Measurements from ENCODE around the gene AGAP9.
"Not testable (repeated sequence)": the region's sequence is repeated elsewhere in the genome, so short reads cannot be mapped to it uniquely, and the experiment has no call there.

The AGAP9 gene

DNA sequence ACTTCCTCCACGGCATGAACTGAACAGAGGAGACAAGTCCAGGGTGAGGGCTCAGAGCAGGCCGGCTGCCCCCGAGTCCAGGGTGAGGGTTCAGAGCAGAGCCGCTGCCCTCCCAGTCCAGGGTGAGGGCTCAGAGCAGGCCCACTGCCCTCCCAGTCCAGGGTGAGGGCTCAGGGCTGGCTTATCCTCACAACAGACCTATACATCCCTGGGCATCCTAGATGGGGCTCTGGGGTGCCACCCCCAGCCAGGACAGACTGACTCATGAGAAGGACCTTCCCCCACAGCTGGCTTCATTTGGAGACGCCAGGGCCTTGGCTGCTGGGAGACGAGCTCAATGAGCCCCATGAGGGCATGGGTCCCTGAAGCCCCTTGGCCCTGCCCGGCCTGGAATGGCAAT, 33.8 kb downstream of the AGAP9 start:
- DNase-seq (ENCODE audit: low read depth in 2 of 3, low spot score in 1 of 3): not testable (repeated sequence)

DNA sequence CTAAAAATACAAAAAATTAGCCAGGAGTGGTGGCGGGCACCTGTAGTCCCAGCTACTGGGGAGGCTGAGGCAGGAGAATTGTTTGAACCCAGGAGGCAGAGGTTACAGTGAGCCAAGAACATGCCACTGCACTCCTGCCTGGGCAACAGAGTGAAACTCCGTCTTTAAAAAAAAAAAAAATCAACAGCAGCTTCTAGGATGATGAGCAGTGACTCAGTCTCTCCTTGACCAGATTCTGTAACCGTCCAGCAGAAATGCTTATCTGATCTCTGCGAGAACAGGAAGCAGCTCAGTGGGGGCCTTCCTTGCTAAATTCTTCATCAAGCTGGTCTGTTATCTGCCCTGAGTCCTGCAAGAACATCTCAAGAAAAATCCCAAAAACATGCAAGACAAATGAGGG, 37.5 kb downstream of the AGAP9 start:
- DNase-seq (ENCODE audit: low read depth in 2 of 3, low spot score in 1 of 3): not testable (repeated sequence)

DNA sequence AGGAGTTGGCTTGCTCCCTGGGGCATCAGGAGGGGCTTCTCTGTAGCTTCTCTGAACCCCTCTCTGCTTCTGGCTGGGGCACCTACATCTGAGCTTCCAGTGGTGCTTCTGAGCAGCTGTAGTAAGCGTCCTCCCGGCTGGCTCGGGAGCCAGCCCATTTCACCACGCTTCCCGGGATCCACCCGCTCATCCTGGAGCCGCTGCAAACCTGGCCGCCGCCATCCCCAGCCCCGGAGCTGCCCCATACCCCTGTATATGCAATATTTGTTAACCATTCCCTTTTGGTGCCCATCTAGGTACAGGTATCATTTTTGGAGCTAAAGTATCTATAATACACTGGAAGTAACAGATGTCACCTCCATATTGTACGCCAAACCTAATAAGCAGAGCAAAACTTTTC, 38.7 kb downstream of the AGAP9 start:
- not testable (repeated sequence) for DNase-seq (ENCODE audit: low read depth in 2 of 3, low spot score in 1 of 3)

DNA sequence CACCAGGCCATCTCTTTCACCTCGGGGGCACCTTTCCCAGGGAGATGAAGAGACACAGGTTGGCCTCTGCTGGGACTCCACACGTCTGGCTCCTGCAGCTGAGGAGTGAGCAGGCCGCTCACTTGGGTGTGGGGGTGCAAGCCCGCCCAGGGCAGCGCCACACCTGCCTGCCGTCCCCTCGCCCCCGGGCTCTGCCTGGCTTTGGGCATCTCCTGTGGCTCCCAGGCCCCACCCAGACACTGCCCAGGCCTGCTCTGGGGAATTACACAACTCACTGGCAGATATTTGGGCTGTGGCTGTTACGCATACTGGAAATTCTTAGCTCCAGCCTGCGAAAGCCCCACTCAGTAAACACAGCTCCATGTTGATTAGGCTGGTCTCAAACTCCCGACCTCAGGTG, 39.5 kb downstream of the AGAP9 start, which contains the start of gene ANXA8:
ANXA8 (minus strand) TSS at position 193 of the 400 bp plus-strand sequence; CDS start at position 11, 182 bp downstream.
- DNase-seq (ENCODE audit: low read depth in 2 of 3, low spot score in 1 of 3): not testable (repeated sequence)

DNA sequence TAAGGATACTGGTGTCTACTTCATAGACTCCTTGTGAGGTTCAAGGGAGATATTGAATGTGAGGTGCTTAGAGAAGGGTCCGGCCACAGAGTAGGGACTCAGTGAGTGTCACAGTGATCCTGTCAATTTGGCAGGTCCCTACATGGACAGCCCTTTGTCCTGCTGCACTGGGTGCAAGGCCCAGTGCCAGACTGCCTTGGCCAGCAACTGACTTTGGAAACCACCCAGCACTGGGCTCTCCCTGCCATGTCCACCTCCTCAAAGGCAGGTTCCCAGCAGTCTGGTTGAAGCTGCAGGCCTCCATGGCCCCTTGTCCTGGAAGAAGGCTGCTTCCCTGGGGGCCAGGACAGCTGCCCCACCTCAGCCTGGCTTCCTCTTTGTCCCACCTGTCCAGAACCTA, 41.1 kb downstream of the AGAP9 start:
- not testable (repeated sequence) for DNase-seq (ENCODE audit: low read depth in 2 of 3, low spot score in 1 of 3)

DNA sequence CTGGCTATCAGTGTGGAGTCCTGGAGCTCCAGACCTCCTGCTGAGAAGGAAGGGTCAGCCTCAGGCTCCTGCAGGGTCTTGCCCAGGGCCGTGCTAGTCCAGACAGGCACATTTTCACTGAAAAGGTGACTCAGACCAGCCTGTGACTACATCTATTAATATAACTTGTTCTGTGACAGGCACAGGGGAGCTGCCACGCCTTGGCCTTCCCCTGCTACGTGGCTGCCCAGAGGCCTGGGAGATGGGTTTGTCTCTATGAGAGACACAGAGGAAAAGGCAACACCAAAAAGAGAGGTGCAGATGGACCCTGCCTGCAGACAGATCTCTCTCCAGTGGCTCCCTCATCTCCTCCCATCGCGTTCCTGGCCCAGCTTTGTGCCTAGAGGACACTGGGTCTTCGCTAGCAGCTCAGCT, 41.7 kb downstream of the AGAP9 start:
- DNase-seq (ENCODE audit: low read depth in 2 of 3, low spot score in 1 of 3): not testable (repeated sequence)

DNA sequence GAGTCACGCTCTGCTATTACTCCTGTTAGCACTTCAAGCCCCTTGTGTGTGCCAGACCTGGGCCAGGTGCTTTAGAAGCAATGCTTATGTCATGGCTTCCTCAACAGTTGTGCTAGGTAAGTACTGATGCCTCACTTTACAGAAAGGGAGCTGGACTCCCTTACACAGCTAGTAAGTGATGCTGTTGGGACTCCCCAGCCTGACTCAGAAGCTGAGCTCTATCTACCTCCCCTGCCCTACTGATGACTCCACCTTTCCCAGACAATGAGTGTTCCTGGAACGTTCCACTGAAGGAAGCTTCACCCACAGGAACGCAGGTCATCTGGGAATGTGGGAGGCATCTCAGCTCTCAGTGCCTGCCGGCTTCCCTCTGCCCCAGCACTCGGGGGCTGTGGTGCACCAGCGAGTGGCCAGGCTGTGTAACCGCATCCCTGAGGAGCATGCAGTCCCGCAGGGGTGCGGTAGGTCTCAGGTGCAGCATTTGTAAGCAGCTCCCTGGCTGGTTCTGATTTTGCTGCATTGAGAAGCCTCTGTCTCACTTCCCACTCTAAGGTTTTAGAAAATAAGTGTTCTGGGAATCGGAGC, 42.2 kb downstream of the AGAP9 start:
- not testable (repeated sequence) for DNase-seq (ENCODE audit: low read depth in 2 of 3, low spot score in 1 of 3)

DNA sequence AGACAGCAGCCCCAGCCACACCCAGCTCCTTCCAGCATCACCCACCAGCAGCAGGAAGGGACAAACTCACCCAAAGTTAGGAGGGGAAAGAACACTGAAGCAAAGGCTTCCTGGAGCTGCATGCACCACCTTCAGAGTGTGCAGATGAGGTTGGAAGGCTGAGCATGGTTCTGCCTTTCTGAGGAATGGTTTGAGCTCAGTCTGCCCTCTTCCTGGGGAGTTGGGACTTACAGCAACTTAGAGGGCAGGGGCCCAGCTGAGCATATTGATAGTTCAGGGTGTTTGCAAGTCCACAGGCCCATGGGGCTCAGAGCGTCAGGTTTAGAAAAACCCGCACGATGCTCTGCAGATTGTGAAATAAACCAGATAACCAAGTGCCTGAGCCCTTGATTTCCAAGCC, 43.3 kb downstream of the AGAP9 start:
- not testable (repeated sequence) for DNase-seq (ENCODE audit: low read depth in 2 of 3, low spot score in 1 of 3)

DNA sequence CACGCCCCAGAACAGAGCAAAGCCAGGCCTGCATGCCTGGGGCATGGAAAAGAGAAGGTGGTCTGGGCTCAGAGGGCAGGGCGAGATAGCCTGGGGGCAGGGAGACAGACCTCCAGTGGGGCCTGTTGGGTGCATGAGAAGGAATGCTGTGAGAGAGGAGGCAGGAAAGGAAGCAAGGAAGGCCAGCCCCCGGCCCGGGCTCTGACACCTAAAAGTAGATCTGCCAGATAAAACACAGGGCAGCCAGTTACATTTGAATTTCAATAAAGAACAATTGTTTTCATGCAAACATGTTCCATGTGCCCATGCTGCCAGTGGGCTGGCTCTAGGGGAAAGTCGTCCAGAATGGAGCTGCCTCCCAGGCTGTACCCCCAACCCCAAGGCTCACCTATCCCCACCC, 45.3 kb downstream of the AGAP9 start:
- DNase-seq (ENCODE audit: low read depth in 2 of 3, low spot score in 1 of 3): not testable (repeated sequence)

DNA sequence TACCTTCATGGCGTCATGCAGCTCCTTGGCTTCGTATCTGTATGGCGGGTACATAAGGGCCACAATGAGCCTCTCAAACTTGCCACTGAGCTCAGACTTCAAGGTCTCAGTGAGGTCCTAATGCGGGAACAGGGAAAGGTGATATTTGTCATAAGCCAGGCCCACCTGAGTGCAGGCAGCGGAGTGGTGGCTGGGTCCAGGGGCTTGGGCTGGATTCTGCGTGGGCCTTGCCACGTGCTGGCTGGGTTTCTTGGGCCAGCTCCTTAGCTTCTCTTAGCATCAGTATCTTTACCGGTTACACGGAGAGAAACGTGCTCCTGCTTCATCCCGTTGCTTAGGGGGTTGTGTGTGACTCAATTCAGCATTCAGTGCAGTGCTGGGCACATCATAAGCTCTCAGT, 46.4 kb downstream of the AGAP9 start:
- not testable (repeated sequence) for DNase-seq (ENCODE audit: low read depth in 2 of 3, low spot score in 1 of 3)

- DNase-seq (ENCODE audit: low read depth in 2 of 3, low spot score in 1 of 3): not testable (repeated sequence)
Observed at GRCh38 chr10:47475101-47475500, 48.3 kb downstream of the AGAP9 start.

DNA sequence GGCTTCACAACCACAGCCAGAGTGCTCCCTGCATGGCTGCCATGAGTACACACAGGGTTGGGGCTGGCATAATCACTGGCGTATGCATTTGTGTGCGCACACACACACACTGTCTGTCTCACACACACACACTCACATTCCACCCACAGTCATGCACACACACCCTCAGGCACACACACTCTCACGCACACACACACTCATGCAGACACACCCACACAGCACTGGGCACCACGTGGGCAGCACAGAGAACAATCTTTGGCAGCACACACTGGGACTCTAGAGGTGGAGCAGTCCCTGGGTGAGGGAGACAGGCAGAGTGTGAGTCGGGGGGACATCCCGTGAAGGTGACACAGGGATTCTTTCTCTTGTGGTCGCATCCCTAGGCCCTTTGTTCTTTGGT, 49.9 kb downstream of the AGAP9 start:
- not testable (repeated sequence) for DNase-seq (ENCODE audit: low read depth in 2 of 3, low spot score in 1 of 3)

DNA sequence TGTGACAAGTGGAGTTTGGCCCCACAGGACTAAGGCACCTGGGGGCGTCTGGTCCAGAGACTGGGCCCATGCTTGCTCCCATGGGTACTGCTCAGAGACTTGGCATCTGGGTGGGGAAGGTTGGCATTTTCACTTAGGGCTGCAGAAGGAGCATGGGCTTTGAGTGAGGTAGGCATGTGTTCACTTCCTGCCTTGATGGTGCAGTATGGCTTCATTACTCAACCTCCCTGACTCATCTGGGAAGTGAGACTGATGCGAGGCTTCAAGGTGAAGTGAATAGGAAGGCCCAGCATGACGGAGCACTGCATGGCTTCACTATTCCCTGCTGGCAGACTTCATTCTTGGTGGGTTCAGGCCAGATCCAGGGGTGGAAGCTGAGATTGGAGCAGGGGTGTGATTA, 50.8 kb downstream of the AGAP9 start:
- not testable (repeated sequence) for DNase-seq (ENCODE audit: low read depth in 2 of 3, low spot score in 1 of 3)

DNA sequence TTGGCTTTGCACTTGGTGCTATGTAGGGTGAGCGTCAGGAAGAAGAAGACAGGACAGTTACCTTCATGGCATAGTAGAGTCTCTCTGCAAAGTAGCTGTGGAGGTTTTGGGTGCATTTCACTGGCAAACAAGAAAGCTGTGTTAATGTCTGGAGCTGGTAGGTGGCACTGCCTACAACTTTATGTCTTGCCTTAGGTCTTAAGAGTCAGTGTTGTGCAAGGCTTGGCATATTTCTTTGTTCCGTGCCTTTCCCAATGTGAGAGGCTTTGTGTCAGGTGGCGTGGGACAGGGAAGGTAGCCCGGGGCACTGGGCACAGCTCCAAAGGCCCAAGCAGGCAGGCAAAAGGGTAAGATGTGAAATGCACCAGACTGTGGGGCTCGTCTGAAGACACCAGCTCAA, 51.4 kb downstream of the AGAP9 start:
- not testable (repeated sequence) for DNase-seq (ENCODE audit: low read depth in 2 of 3, low spot score in 1 of 3)

- not testable (repeated sequence) for DNase-seq (ENCODE audit: low read depth in 2 of 3, low spot score in 1 of 3)
Observed at GRCh38 chr10:47468731-47469528, 54.5 kb downstream of the AGAP9 start.

- DNase-seq (ENCODE audit: low read depth in 2 of 3, low spot score in 1 of 3): not testable (repeated sequence)
Observed at GRCh38 chr10:47467957-47468356, 55.5 kb downstream of the AGAP9 start.

GRCh38 chr10:47467458-47467857, 56.0 kb downstream of the AGAP9 start:
- not testable (repeated sequence) for DNase-seq (ENCODE audit: low read depth in 2 of 3, low spot score in 1 of 3)

DNA sequence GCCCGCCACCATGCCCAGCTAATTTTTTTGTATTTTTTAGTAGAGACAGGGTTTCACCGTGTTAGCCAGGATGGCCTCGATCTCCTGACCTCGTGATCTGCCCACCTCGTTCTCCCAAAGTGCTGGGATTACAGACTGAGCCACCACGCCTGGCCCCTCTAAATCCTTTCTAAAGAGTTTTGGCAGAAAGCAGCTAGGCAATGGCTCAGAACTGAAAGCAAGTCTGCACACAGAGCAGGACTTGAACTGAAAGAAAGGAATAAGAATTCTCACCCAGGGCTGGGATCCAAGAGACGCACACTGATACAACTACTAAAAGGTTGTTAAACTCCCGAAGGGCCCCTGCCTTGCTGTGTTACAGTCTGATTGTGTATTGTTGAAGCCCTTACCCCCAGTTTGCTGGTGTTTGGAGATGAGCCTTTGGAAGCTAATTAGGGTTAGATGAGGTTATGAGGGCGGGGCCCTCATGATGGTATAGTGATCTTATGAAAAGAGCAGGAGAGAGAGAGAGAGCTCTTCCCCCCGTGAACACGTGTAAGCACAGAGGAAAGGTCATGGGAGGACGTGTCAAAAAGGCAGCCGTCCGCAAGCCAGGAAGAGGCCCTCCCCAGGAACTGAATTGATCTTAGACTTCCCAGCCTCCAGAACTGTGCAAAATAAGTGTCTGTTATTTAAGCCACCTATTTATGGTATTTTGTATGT, 58.1 kb downstream of the AGAP9 start:
- DNase-seq (ENCODE audit: low read depth in 2 of 3, low spot score in 1 of 3): not testable (repeated sequence)

GRCh38 chr10:47462577-47463358, 60.7 kb downstream of the AGAP9 start:
- DNase-seq (ENCODE audit: low read depth in 2 of 3, low spot score in 1 of 3): not testable (repeated sequence)

- peak in 1 of 3 donors; percentile 4 for DNase-seq (ENCODE audit: low read depth in 2 of 3, low spot score in 1 of 3)
Observed at GRCh38 chr10:47461261-47461687, 62.2 kb downstream of the AGAP9 start.

Measured in stimulated activated CD4-positive, alpha-beta T cell treated with anti-CD3 and anti-CD28 coated beads, Interleukin-12 subunit alpha, Interleukin-12 subunit beta, amount 100 ng/mL, for 48 hours (primary cell).